IMR-90 (cell line): ENCODE data around the gene CEACAM8. TPM values are rescaled to one million over a fixed set of nuclear protein-coding genes. Genes with fewer than 3 reads are reported as not detected.

ENCODE experiments used
- ATAC-seq: fragments of 200-7000 bp; cut with Tn5 transposase; 2 replicates; pipeline ENCODE4 v1.9.1; 2020; ENCODE audit warnings: low read depth, mild to moderate bottlenecking, moderate library complexity
- BruUV-seq: library from RNA; stranded (reverse); fragments of 400-500 nt; replicated peaks from 2 replicates; lab custom pipeline; 2021; lab: Mats Ljungman, UMichigan
- CTCF ChIA-PET: fragments of 300-600 bp; formaldehyde crosslinking; extraction: SDS; loops from one replicate; lab custom pipeline; 2021; ENCODE audit warnings: antibody characterized with exemption; lab: Yijun Ruan, JAX
- POLR2A ChIA-PET: fragments of 300-600 bp; sonication (Branson Sonifier 250); formaldehyde crosslinking; loops from one replicate; lab custom pipeline; 2022; ENCODE audit warnings: antibody characterized with exemption; ENCODE audit not compliant: unreplicated experiment; lab: Charles Lee
- DNase-seq: peaks from one replicate; pipeline ENCODE4 v3.0.0; 2013
- H2AFZ ChIP-seq: replicated peaks from 2 replicates; pipeline ENCODE3; 2013; ENCODE audit warnings: low read length, mild to moderate bottlenecking; ENCODE audit not compliant: poor library complexity
- H2AK5ac ChIP-seq: 2 replicates; pipeline ENCODE4 v1.6.1; 2013; ENCODE audit warnings: low read depth, low read length, inconsistent platforms
- H2AK9ac ChIP-seq: replicated peaks from 2 replicates; pipeline ENCODE3; 2013; ENCODE audit warnings: mild to moderate bottlenecking, low read depth, low read length, moderate library complexity; ENCODE audit not compliant: poor library complexity
- H2BK120ac ChIP-seq: 2 replicates; pipeline ENCODE4 v1.6.1; 2013; ENCODE audit warnings: low read depth, low read length, inconsistent platforms
- H2BK15ac ChIP-seq: 3 replicates; pipeline ENCODE4 v1.6.1; 2013; ENCODE audit warnings: low read depth, low read length, inconsistent platforms
- H2BK20ac ChIP-seq: 2 replicates; pipeline ENCODE4 v1.6.1; 2013; ENCODE audit warnings: low read depth, mild to moderate bottlenecking, inconsistent platforms, low read length, moderate library complexity
- H2BK5ac ChIP-seq: 2 replicates; pipeline ENCODE4 v1.6.1; 2013; ENCODE audit warnings: mild to moderate bottlenecking, low read depth, low read length, inconsistent platforms; ENCODE audit not compliant: poor library complexity, severe bottlenecking
- H3K14ac ChIP-seq: replicated peaks from 2 replicates; pipeline ENCODE4 v1.6.1; 2013; ENCODE audit warnings: low read depth, low read length, inconsistent platforms
- H3K18ac ChIP-seq: 2 replicates; pipeline ENCODE4 v1.6.1; 2013; ENCODE audit warnings: low read depth, low read length, control low read depth
- H3K23ac ChIP-seq: 2 replicates; pipeline ENCODE4 v1.6.1; 2013; ENCODE audit warnings: low read depth, low read length, inconsistent platforms
- H3K27ac ChIP-seq: 2 replicates; pipeline ENCODE4 v1.5.1; 2013; ENCODE audit warnings: mild to moderate bottlenecking, control low read depth, low read length; ENCODE audit not compliant: insufficient read depth
- H3K27me3 ChIP-seq: 2 replicates; pipeline ENCODE4 v1.6.1; 2013; ENCODE audit warnings: low read length; ENCODE audit not compliant: control insufficient read depth, insufficient read depth
- H3K36me3 ChIP-seq: 2 replicates; pipeline ENCODE4 v1.6.1; 2013; ENCODE audit warnings: low read length, mixed read lengths; ENCODE audit not compliant: control insufficient read depth, insufficient read depth
- H3K4ac ChIP-seq: 2 replicates; pipeline ENCODE4 v1.6.1; 2013; ENCODE audit warnings: low read depth, low read length, inconsistent platforms
- H3K4me1 ChIP-seq: 2 replicates; pipeline ENCODE4 v1.6.1; 2013; ENCODE audit warnings: low read length, mixed read lengths; ENCODE audit not compliant: control insufficient read depth, insufficient read depth
- H3K4me2 ChIP-seq: 2 replicates; pipeline ENCODE4 v1.6.1; 2013; ENCODE audit warnings: low read depth, mild to moderate bottlenecking, control low read depth, low read length, moderate library complexity
- H3K4me3 ChIP-seq: 2 replicates; pipeline ENCODE4 v1.5.1; 2013; ENCODE audit warnings: low read depth, mild to moderate bottlenecking, control low read depth, low read length, moderate library complexity; ENCODE audit not compliant: insufficient read depth
- H3K56ac ChIP-seq: 2 replicates; pipeline ENCODE4 v1.6.1; 2013; ENCODE audit warnings: low read length, inconsistent platforms; ENCODE audit not compliant: insufficient read depth; ENCODE audit errors: extremely low read depth
- H3K79me1 ChIP-seq, 2 experiments: 2 replicates each; pipeline ENCODE4 v1.6.1; 2013; ENCODE audit warnings: low read length in 2 of 2, inconsistent platforms in 1 of 2, low read depth in 1 of 2
- H3K9ac ChIP-seq: 2 replicates; pipeline ENCODE4 v1.6.1; 2013; ENCODE audit warnings: low read depth, low read length, control low read depth
- H3K9me1 ChIP-seq: 2 replicates; pipeline ENCODE4 v1.6.1; 2013; ENCODE audit warnings: low read length, inconsistent platforms; ENCODE audit not compliant: insufficient read depth
- H3K9me3 ChIP-seq: 2 replicates; pipeline ENCODE4 v1.6.1; 2013; ENCODE audit warnings: low read length; ENCODE audit not compliant: control insufficient read depth, insufficient read depth
- H4K20me1 ChIP-seq: 2 replicates; pipeline ENCODE4 v1.6.1; 2013; ENCODE audit warnings: low read length, inconsistent platforms; ENCODE audit not compliant: insufficient read depth
- H4K5ac ChIP-seq: 2 replicates; pipeline ENCODE4 v1.6.1; 2013; ENCODE audit warnings: mild to moderate bottlenecking, low read depth, low read length, control low read depth
- H4K8ac ChIP-seq, 2 experiments: 2 replicates each; pipeline ENCODE4 v1.6.1; 2013; ENCODE audit warnings: low read depth in 2 of 2, low read length in 2 of 2, control low read depth in 1 of 2, inconsistent platforms in 1 of 2
- H4K91ac ChIP-seq: 2 replicates; pipeline ENCODE4 v1.6.1; 2013; ENCODE audit warnings: low read depth, low read length, inconsistent platforms; ENCODE audit not compliant: insufficient read depth
- BHLHE40 ChIP-seq: fragments of 150-350 bp; IDR thresholded peaks from 2 replicates; pipeline ENCODE4 v1.6.1; 2016; ENCODE audit warnings: mild to moderate bottlenecking, low read depth, low read length
- CEBPB ChIP-seq: IDR thresholded peaks from 2 replicates; pipeline ENCODE4 v1.6.1; 2012; ENCODE audit warnings: low read depth, low read length, improper control_type of control experiment
- CHD1 ChIP-seq: IDR thresholded peaks from 2 replicates; pipeline ENCODE4 v1.6.1; 2012; ENCODE audit warnings: low read depth, low read length, improper control_type of control experiment
- CTCF ChIP-seq: conservative IDR thresholded peaks from 2 replicates; pipeline ENCODE4 v1.5.1; 2012; ENCODE audit warnings: mild to moderate bottlenecking, low read depth, low read length, improper control_type of control experiment
- ELK1 ChIP-seq: fragments of 150-350 bp; IDR thresholded peaks from 2 replicates; pipeline ENCODE4 v1.6.1; 2016; ENCODE audit warnings: low read depth, mild to moderate bottlenecking, low read length, moderate library complexity, borderline replicate concordance
- FOS ChIP-seq: fragments of 150-350 bp; IDR thresholded peaks from 2 replicates; pipeline ENCODE4 v1.6.1; 2016; ENCODE audit warnings: low read depth, low read length
- MAFK ChIP-seq: IDR thresholded peaks from 2 replicates; pipeline ENCODE4 v1.6.1; 2012; ENCODE audit warnings: low read depth, low read length, improper control_type of control experiment
- MAZ ChIP-seq: IDR thresholded peaks from 2 replicates; pipeline ENCODE4 v1.6.1; 2012; ENCODE audit warnings: low read depth, mild to moderate bottlenecking, low read length, improper control_type of control experiment, moderate library complexity, borderline replicate concordance
- MXI1 ChIP-seq: IDR thresholded peaks from 2 replicates; pipeline ENCODE4 v1.6.1; 2012; ENCODE audit warnings: low read depth, mild to moderate bottlenecking, low read length, moderate library complexity, borderline replicate concordance
- NFE2L2 ChIP-seq: fragments of 150-350 bp; IDR thresholded peaks from 2 replicates; pipeline ENCODE4 v1.6.1; 2016; ENCODE audit warnings: low read depth, mild to moderate bottlenecking, low read length
- POLR2A ChIP-seq: IDR thresholded peaks from 2 replicates; pipeline ENCODE4 v1.6.1; 2012; ENCODE audit warnings: mild to moderate bottlenecking, low read depth, low read length
- RAD21 ChIP-seq: IDR thresholded peaks from 2 replicates; pipeline ENCODE4 v1.6.1; 2012; ENCODE audit warnings: low read length, improper control_type of control experiment
- RCOR1 ChIP-seq: IDR thresholded peaks from 2 replicates; pipeline ENCODE4 v1.6.1; 2012; ENCODE audit warnings: mild to moderate bottlenecking, low read length, improper control_type of control experiment; ENCODE audit not compliant: insufficient replicate concordance
- RFX5 ChIP-seq: IDR thresholded peaks from 2 replicates; pipeline ENCODE4 v1.8.0; 2012; ENCODE audit warnings: low read depth, mild to moderate bottlenecking, low read length, moderate library complexity
- SMC3 ChIP-seq: fragments of 150-350 bp; IDR thresholded peaks from 2 replicates; pipeline ENCODE4 v1.6.1; 2016; ENCODE audit warnings: low read depth, mild to moderate bottlenecking, antibody characterized with exemption, low read length, moderate library complexity
- WGBS, 2 experiments: methylation state at CpG; one replicate each; pipeline versions ENCODE4 v1.1.5 to v1.1.7; 2013; ENCODE audit warnings: missing lambda C conversion rate in 2 of 2; ENCODE audit not compliant: insufficient read length in 1 of 2; ENCODE audit errors: extremely low coverage in 2 of 2; 5-methylcytosine and 5-hydroxymethylcytosine counted together
- dilution Hi-C: fragments of 300-500 bp; cut with HindIII; formaldehyde crosslinking; loops from one replicate; pipeline ENCODE4 v1.14.3; 2018; ENCODE audit warnings: low sequenced_read_pairs; ENCODE audit not compliant: unreplicated experiment
- in situ Hi-C: fragments of 300-500 bp; cut with MboI; formaldehyde crosslinking; loops from 3 replicates; pipeline ENCODE4 v1.14.3; 2019; ENCODE audit warnings: low sequenced_read_pairs, inconsistent platforms, mixed read lengths
- intact Hi-C: fragments of 100-400 bp; cut with micrococcal nuclease; formaldehyde crosslinking; loops from 2 replicates; pipeline ENCODE4 v1.10.0; 2022
- polyA plus RNA-seq, 3 experiments: library from polyadenylated mRNA; depleted of rRNA; stranded (reverse); fragments of >200 nt; gene quantifications; 2 replicates each; pipeline ENCODE4 v1.2.3, GENCODE V29; 2012; ENCODE audit warnings: low replicate concordance in 1 of 3
- total RNA-seq: library from RNA; depleted of rRNA; stranded (reverse); fragments of >200 nt; gene quantifications from 2 replicates; pipeline ENCODE4 v1.2.3, GENCODE V29; 2012

The CEACAM8 gene
- total and polyA plus RNA-seq, 2 of the 4 experiments (the other 2 are of a cell fraction): not detected

GRCh38 chr19:42634409-42635232 is 39.9 kb upstream of the CEACAM8 start:
- H2BK15ac ChIP-seq: no peak overlapping the region
- POLR2A ChIA-PET: interaction anchor here (1.0 kb wide), 1 partner anchor 157 kb away, joined by 3 read pairs; no protein-coding TSS in a partner anchor
- DNase-seq: peak; percentile 20
- no peak overlapping the region for H2BK20ac ChIP-seq
- H3K27ac ChIP-seq: no peak overlapping the region
- H4K91ac ChIP-seq: no peak overlapping the region
- H3K4ac ChIP-seq: no peak overlapping the region
- H3K18ac ChIP-seq: no peak overlapping the region
- H3K9ac ChIP-seq: no peak overlapping the region
- no peak overlapping the region for H4K8ac ChIP-seq
- no peaks in the 10 kb centered on the region for H3K79me1 ChIP-seq
- CTCF ChIA-PET: interaction anchor here (0.6 to 1.2 kb wide), 5 partner anchors 10 to 59 kb away, joined by 3 to 6 read pairs (median 3); no protein-coding TSS in a partner anchor
- intact Hi-C loops (loop anchor here (10.0 kb wide), 1 partner anchor 90 kb away; no protein-coding TSS in a partner anchor), dilution Hi-C loops (no loop called here), in situ Hi-C loops (no loop called here)
- H3K23ac ChIP-seq: no peak overlapping the region
- no CpG with 5 or more reads among the region's 5 CpGs for WGBS, 2 experiments
- H3K27me3 ChIP-seq: peaks cover 20% of the 10 kb centered on the region
- no peaks in the 10 kb centered on the region for H3K4me1 ChIP-seq
- H2AFZ ChIP-seq: no peak overlapping the region
- H3K4me3 ChIP-seq: no peak overlapping the region
- H3K14ac ChIP-seq: no peak overlapping the region
- H3K9me1 ChIP-seq: no peaks in the 10 kb centered on the region
- BruUV-seq: no TSS peak
- no peak overlapping the region for H2BK120ac ChIP-seq
- no peak overlapping the region for H3K4me2 ChIP-seq
- H4K5ac ChIP-seq: no peak overlapping the region
- H3K56ac ChIP-seq: no peak overlapping the region
- ATAC-seq: peak; percentile 90
- H2AK9ac ChIP-seq: no peak overlapping the region
- no peaks in the 10 kb centered on the region for H3K36me3 ChIP-seq
- H4K20me1 ChIP-seq: no peaks in the 10 kb centered on the region
- no peak overlapping the region for H2AK5ac ChIP-seq
- H3K9me3 ChIP-seq: peaks cover under 1% of the 10 kb centered on the region; the same call in 1 of the 2 replicates
- H2BK5ac ChIP-seq: no peak overlapping the region
- TF ChIP-seq MAZ: no peak
- TF ChIP-seq CEBPB: no peak
- no peak for TF ChIP-seq RCOR1
- TF ChIP-seq CTCF: peak; percentile 73
- TF ChIP-seq POLR2A: no peak
- no peak for TF ChIP-seq ELK1
- TF ChIP-seq CHD1: no peak
- TF ChIP-seq RAD21: peak; percentile 73
- TF ChIP-seq BHLHE40: no peak
- TF ChIP-seq RFX5: no peak
- TF ChIP-seq SMC3: peak; percentile 50
- TF ChIP-seq NFE2L2: no peak
- 0 out of 2 replicates have a peak, but pooled peaks have one; percentile 19 for TF ChIP-seq MAFK
- TF ChIP-seq MXI1: no peak
- TF ChIP-seq FOS: no peak
